Upper lobe of left lung (tissue), 4 donors: ENCODE data around the gene CA10.

Experiments
- EP300 ChIP-seq, 4 donors: sonication (generic); formaldehyde crosslinking; IDR thresholded peaks; one replicate each; pipeline ENCODE4 v1.5.1; 2017; ENCODE audit warnings: antibody characterized with exemption in 4 of 4, control low read depth in 2 of 4
- POLR2A ChIP-seq, 4 donors: fragments of 450-650 bp; IDR thresholded peaks; one replicate each; pipeline ENCODE4 v1.5.1; 2016 to 2017; ENCODE audit warnings: antibody characterized with exemption in 4 of 4, mild to moderate bottlenecking in 2 of 4
- POLR2AphosphoS5 ChIP-seq, 2 donors: sonication (generic); formaldehyde crosslinking; IDR thresholded peaks; one replicate each; pipeline ENCODE4 v1.5.1; 2017; ENCODE audit warnings: antibody characterized with exemption in 2 of 2
- TF ChIP-seq, protein P1 (sequence below), 6 experiments: fragments of 450-650 bp in 4 of 6; fragments of 200-600 bp in 2 of 6; sonication (generic) in 2 of 6; IDR thresholded peaks; one replicate each; pipeline ENCODE4 v1.5.1; 2016 to 2019; ENCODE audit warnings: antibody characterized with exemption in 6 of 6

DNA sequence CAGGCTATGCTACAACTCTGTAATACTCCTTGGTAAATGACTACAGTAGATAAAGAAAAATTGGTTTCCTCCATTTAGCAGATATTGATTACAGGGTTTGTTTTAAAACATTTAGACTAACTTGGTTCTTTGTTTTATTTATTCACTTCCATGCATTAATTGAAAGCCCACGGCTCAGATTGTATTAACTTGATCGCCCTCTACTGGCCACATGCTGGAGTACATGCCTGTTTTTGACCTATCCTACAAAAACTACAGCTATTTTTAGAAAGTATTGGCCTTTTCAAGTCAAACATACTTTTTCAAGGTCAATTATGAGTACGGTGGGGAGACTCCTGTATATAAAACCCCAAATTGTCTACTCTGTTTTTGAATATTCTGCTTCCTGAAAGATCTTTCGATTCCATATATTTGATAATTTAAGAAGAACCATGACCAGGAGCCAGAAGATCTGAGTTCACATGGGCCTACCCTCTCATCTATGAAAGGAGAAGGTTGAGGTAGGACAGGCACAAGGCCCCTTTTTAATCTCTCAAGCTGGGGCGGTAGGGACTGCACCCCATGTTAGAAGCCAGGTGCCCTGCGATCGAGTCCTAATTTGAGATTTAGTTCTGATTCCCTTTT lies 51.8 kb downstream of the CA10 start:
- TF ChIP-seq EP300 (IDR thresholded peaks at IDR 0.05) (no peak), POLR2A (IDR thresholded peaks at IDR 0.05) (no peak), POLR2AphosphoS5 (IDR thresholded peaks at IDR 0.05) (no peak)
- TF ChIP-seq, protein P1, sequence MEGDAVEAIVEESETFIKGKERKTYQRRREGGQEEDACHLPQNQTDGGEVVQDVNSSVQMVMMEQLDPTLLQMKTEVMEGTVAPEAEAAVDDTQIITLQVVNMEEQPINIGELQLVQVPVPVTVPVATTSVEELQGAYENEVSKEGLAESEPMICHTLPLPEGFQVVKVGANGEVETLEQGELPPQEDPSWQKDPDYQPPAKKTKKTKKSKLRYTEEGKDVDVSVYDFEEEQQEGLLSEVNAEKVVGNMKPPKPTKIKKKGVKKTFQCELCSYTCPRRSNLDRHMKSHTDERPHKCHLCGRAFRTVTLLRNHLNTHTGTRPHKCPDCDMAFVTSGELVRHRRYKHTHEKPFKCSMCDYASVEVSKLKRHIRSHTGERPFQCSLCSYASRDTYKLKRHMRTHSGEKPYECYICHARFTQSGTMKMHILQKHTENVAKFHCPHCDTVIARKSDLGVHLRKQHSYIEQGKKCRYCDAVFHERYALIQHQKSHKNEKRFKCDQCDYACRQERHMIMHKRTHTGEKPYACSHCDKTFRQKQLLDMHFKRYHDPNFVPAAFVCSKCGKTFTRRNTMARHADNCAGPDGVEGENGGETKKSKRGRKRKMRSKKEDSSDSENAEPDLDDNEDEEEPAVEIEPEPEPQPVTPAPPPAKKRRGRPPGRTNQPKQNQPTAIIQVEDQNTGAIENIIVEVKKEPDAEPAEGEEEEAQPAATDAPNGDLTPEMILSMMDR (IDR thresholded peaks at IDR 0.05): peak in 5 of 6 experiments; percentile 47 to 65 (median 61)
